Measurements from ENCODE around the gene BATF3. TPM values are rescaled to one million over a fixed set of nuclear protein-coding genes. Genes with fewer than 3 reads are reported as not detected.

The BATF3 gene
- total RNA-seq, 4 donors from 2014 or later = 0.74 to 2.1 (median 0.84) TPM; not detected in 1

DNA sequence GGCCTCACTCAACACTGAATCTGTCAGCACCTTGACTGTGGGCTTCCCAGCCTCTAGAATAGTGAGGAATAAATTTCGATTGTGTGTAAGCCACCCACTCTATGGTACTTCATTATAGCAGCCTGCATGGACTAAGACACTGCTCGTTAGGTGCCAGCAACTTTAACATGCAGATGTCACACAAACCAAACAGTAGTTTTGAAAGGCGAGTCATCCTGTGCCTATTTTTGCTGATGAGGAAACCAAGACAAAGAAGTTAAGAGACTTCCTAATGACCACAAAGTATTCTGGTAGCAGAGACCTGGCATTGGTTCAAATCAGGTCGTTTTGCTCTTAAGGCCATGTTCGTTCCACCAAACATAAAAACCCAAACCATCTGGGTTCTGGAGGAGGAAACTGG, 42.9 kb downstream of the BATF3 start:
- intact Hi-C loops (cut with DNase I; ENCODE audit: low total_unique reads) = no loop called here
- 71 to 80% methylated on average over 5 of the region's 5 CpGs for WGBS, 2 donors
- no peak for DNase-seq (ENCODE audit: low spot score in 2 of 2)
- no peak for TF ChIP-seq POLR2A (IDR thresholded peaks at IDR 0.05)
- TF ChIP-seq, protein P1, sequence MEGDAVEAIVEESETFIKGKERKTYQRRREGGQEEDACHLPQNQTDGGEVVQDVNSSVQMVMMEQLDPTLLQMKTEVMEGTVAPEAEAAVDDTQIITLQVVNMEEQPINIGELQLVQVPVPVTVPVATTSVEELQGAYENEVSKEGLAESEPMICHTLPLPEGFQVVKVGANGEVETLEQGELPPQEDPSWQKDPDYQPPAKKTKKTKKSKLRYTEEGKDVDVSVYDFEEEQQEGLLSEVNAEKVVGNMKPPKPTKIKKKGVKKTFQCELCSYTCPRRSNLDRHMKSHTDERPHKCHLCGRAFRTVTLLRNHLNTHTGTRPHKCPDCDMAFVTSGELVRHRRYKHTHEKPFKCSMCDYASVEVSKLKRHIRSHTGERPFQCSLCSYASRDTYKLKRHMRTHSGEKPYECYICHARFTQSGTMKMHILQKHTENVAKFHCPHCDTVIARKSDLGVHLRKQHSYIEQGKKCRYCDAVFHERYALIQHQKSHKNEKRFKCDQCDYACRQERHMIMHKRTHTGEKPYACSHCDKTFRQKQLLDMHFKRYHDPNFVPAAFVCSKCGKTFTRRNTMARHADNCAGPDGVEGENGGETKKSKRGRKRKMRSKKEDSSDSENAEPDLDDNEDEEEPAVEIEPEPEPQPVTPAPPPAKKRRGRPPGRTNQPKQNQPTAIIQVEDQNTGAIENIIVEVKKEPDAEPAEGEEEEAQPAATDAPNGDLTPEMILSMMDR (IDR thresholded peaks at IDR 0.05) = no peak
- no peak overlapping the region for H3K4me3 ChIP-seq (ENCODE audit: low read depth, poor library complexity, severe bottlenecking)

DNA sequence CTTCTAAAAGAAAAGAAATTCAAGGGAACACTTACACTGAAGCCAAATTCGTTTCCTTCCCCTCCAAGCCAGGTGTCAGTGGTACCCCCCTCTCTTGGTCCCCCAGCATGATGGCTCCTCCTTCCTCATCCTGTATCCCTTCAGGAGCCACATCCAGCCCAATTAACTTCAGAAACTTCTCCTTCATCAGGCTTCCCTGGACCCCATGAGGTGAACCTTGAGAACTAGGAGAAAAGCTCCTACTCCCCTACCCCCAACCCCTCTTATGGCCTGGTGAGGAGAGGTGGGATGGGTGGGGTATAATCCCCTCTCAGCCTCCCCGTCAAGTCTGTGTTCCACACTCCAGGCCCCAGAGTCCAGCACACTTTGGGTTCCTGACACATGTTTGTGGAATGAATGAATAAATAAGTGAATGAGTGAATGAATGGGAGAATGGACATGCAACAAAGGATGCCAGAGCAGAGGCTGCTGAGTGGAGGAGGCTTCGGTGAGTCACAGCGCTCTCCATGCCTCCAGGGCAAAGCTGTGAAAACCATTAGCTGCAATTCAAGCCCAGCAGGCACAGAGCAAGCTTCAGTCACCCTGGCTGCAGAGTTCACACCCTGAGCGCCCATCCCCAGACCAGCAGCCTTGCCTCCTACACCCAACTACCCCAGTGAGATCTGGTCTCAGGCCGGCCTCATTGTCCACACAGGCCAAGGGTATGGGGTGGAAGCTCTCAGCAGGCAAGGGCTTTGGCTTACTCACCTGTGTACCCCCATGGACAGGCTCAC, 43.8 kb downstream of the BATF3 start:
- no peak for DNase-seq (ENCODE audit: low spot score in 2 of 2)
- intact Hi-C loops (cut with DNase I; ENCODE audit: low total_unique reads) = no loop called here
- H3K4me3 ChIP-seq (ENCODE audit: low read depth, poor library complexity, severe bottlenecking) = no peak overlapping the region
- 76 to 81% methylated on average over 6 of the region's 6 CpGs for WGBS, 2 donors
- no peak for TF ChIP-seq POLR2A (IDR thresholded peaks at IDR 0.05)
- TF ChIP-seq, protein P1 (IDR thresholded peaks at IDR 0.05) = no peak

DNA sequence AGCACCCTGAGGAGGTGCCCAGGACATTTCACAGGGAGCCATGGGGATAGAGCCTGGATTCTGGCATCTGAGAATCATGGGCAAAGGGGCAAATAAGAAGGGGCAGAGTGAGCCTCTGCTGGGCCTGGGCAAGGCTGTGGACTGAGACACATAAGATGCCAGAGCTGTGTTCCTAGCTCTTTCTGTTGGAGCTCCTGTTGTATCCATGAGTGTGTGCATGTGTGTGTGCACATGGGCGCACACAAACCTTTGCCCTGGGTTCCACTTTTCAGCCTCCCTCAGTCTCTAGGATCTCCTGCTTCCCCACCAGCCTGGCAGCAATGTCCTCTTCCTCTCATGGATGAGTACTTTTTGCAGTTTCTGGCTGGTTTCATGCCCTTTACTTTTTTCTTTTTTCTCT, 47.0 kb downstream of the BATF3 start:
- intact Hi-C loops (cut with DNase I; ENCODE audit: low total_unique reads) = no loop called here
- H3K4me3 ChIP-seq (ENCODE audit: low read depth, poor library complexity, severe bottlenecking) = no peak overlapping the region
- DNase-seq (ENCODE audit: low spot score in 2 of 2) = no peak
- no peak for TF ChIP-seq POLR2A (IDR thresholded peaks at IDR 0.05)
- TF ChIP-seq, protein P1 (IDR thresholded peaks at IDR 0.05) = no peak
- 93 to 100% methylated on average over 1 of the region's 1 CpG for WGBS, 2 donors

DNA sequence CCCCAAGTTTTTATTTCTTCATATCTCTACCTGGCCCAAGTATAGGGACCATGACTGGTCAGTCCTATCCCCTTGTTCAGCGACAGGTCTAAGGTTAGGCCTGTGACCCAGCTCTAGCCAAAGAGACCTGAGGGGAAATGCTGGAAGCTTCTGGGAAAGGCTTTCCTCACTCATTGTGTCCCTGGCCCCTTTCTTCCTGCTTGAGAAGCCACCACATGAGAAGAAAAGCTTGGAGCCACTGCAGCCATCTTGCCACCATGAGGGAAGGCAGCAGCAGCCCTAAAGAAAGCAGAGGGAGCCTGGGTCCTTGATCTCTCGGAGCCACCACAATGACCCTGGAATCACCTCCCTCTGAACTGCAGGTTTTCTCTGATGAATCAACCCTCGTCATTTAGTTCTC, 47.7 kb downstream of the BATF3 start:
- no peak for TF ChIP-seq POLR2A (IDR thresholded peaks at IDR 0.05)
- no peak overlapping the region for H3K4me3 ChIP-seq (ENCODE audit: low read depth, poor library complexity, severe bottlenecking)
- DNase-seq (ENCODE audit: low spot score in 2 of 2) = no peak
- 95 to 97% methylated on average over 3 of the region's 3 CpGs for WGBS, 2 donors
- intact Hi-C loops (cut with DNase I; ENCODE audit: low total_unique reads) = no loop called here

DNA sequence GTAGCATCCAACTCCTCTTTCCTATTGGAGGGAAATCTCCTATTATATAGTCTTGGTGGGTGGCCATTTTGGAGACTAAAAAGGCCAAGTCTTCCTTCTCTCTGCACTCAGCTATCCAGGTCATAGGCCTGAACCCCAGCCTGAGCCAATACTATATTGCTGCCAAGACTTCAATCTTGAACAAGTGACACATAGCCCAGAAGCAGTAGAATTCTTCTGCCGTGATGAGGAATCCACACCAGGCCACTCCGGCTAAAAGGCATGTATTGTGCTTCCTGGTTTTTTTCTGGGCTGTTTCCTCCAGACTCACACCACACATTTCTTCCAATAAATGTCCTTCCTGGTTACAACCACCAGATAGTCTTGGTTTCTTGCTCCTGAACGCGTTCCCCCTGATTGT, 48.1 kb downstream of the BATF3 start:
- no peak for DNase-seq (ENCODE audit: low spot score in 2 of 2)
- no peak overlapping the region for H3K4me3 ChIP-seq (ENCODE audit: low read depth, poor library complexity, severe bottlenecking)
- 75 to 89% methylated on average over 4 of the region's 4 CpGs for WGBS, 2 donors
- TF ChIP-seq, protein P1 (IDR thresholded peaks at IDR 0.05) = no peak
- no peak for TF ChIP-seq POLR2A (IDR thresholded peaks at IDR 0.05)
- intact Hi-C loops (cut with DNase I; ENCODE audit: low total_unique reads) = no loop called here

DNA sequence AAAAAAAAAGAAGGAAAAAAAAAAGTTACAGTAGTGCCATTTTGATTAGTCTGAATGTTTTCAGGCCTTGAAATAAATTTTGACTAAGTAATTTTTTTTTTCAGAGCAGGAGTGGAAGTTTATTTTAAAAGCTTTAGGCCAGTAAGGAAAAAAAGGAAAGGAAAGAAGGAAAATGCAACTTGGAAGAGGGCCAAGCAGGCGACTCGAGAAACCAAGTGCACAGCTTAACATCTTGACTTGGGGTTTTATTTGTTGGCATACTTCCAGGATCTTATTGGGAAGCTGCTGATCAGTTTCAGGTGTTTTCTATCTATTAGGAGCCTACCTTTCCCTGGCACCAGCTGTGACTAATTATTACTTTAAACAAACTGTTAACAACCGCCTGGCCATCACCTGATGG, 49.4 kb downstream of the BATF3 start:
- WGBS, 2 donors = 27 to 33% methylated on average over 3 of the region's 3 CpGs
- H3K4me3 ChIP-seq (ENCODE audit: low read depth, poor library complexity, severe bottlenecking) = no peak overlapping the region
- DNase-seq (ENCODE audit: low spot score in 2 of 2) = no peak
- intact Hi-C loops (cut with DNase I; ENCODE audit: low total_unique reads) = no loop called here
- TF ChIP-seq, protein P1 (IDR thresholded peaks at IDR 0.05) = no peak
- no peak for TF ChIP-seq POLR2A (IDR thresholded peaks at IDR 0.05)
